ENCODE measurements around the gene MUL1. TPM values are rescaled to one million over a fixed set of nuclear protein-coding genes. Genes with fewer than 3 reads are reported as not detected.
"Not testable (repeated sequence)": the region's sequence is repeated elsewhere in the genome, so short reads cannot be mapped to it uniquely, and the experiment has no call there.

The MUL1 gene
- total RNA-seq, 5 donors from 2014 or later (not counting 1 experiment from before 2014, with no cell fraction given): 18.0 to 21.4 (median 20.8) TPM

- Histone ChIP-seq H3K4me3 (ENCODE audit: control insufficient read depth in 1 of 2, extremely low read depth in 1 of 2, low read length in 1 of 2) (no peak overlapping the region), H3K4me1 (ENCODE audit: control insufficient read depth in 1 of 2, extremely low read depth in 1 of 2, insufficient read depth in 2 of 2, low read length in 2 of 2) (no peaks in the 10 kb centered on the region), H3K36me3 (ENCODE audit: control insufficient read depth in 2 of 2, extremely low read depth in 1 of 2, insufficient read depth in 1 of 2, low read length in 1 of 2) (peaks cover 16 to 55% of the 10 kb centered on the region in 2 donors), H3K27ac (ENCODE audit: low read length) (no peak overlapping the region), H3K9me3 (no peaks in the 10 kb centered on the region), H3K27me3 (replicated peaks in 1 of 2; ENCODE audit: control insufficient read depth in 2 of 2, extremely low read depth in 1 of 2, insufficient read depth in 2 of 2, low read length in 1 of 2) (no peaks in the 10 kb centered on the region)
- Mint-ChIP-seq H3K36me3 (peaks cover 29% of the 10 kb centered on the region), H3K9me3 (no peaks in the 10 kb centered on the region), H3K27ac (no peak overlapping the region), H3K4me1 (peaks cover 8 to 24% (median 22%) of the 10 kb centered on the region in 3 donors), H3K4me3 (no peak overlapping the region), H3K27me3 (no peaks in the 10 kb centered on the region)
- POLR2A ChIA-PET: no interaction called here
- ATAC-seq (replicated peaks in 1 of 4) (no peak), DNase-seq (no peak)
- CTCF ChIA-PET: no interaction called here
- 98% methylated on average over 11 of the region's 14 CpGs for WGBS (ENCODE audit: insufficient coverage)
These were observed 8.2 kb downstream of the MUL1 start for GRCh38 chr1:20499718-20500117.

DNA sequence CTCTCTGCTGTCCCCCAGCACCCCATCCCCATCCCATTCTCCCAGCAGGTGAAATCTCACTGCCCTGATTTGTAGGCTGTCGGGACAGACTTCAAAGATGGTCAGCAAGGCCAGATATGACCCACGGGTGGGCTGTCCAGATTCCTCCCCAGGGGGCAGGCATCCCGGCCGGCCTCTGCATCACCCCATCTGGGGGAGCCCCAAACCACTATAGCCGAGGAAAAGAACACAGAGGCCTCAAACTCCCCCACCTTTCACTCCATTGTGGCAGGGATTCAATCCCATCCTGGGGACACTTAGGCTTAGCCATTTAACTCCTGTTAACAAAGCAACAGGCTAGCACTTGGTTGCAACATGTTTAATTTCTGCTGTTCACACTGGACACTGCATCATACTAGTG, 8.8 kb downstream of the MUL1 start:
- Mint-ChIP-seq H3K27me3 (no peaks in the 10 kb centered on the region), H3K9me3 (no peaks in the 10 kb centered on the region), H3K36me3 (peaks cover 26% of the 10 kb centered on the region), H3K27ac (no peak overlapping the region), H3K4me1 (peaks cover 2 to 19% (median 19%) of the 10 kb centered on the region in 3 donors), H3K4me3 (no peak overlapping the region)
- H3K4me3 ChIP-seq (ENCODE audit: control insufficient read depth in 1 of 2, extremely low read depth in 1 of 2, low read length in 1 of 2): no peak overlapping the region
- DNase-seq: no peak
- WGBS (ENCODE audit: insufficient coverage): 98% methylated on average over 5 of the region's 5 CpGs
- no peaks in the 10 kb centered on the region for H3K9me3 ChIP-seq
- peaks cover 16 to 55% of the 10 kb centered on the region in 2 donors for H3K36me3 ChIP-seq (ENCODE audit: control insufficient read depth in 2 of 2, extremely low read depth in 1 of 2, insufficient read depth in 1 of 2, low read length in 1 of 2)
- H3K27ac ChIP-seq (ENCODE audit: low read length): no peak overlapping the region
- peaks cover 0 to under 1% of the 10 kb centered on the region in 2 experiments for H3K27me3 ChIP-seq (replicated peaks in 1 of 2; ENCODE audit: control insufficient read depth in 2 of 2, extremely low read depth in 1 of 2, insufficient read depth in 2 of 2, low read length in 1 of 2)
- POLR2A ChIA-PET: no interaction called here
- H3K4me1 ChIP-seq (ENCODE audit: control insufficient read depth in 1 of 2, extremely low read depth in 1 of 2, insufficient read depth in 2 of 2, low read length in 2 of 2): peaks cover 0 to 3% of the 10 kb centered on the region in 2 experiments
- CTCF ChIA-PET: no interaction called here
- ATAC-seq (replicated peaks in 1 of 4): no peak

DNA sequence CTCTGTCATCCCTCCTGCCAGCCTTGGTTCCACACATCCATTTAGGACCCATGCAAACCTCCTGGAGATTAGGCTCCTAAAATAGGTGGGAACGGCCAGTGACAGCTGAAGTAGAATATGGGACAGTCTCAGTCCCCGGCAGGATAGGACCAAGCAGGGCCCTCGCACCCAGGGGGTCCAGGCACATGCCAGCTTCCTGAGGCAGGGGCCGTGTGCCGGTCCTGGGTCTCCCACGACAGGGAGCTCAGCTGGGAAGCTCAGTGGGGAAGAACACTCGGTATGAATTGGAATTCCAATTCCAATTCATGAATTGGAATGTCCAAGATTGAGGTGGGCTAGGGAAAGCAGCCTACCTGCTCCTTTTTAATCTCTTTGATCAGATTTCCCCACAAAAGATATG, 9.8 kb downstream of the MUL1 start:
- peaks cover 22% of the 10 kb centered on the region for H3K36me3 Mint-ChIP-seq

GRCh38 chr1:20497506-20497905, 10.4 kb downstream of the MUL1 start:
- Mint-ChIP-seq H3K9me3 (no peaks in the 10 kb centered on the region), H3K27ac (no peak overlapping the region), H3K36me3 (peaks cover 22% of the 10 kb centered on the region), H3K27me3 (no peaks in the 10 kb centered on the region), H3K4me1 (peaks cover 0 to 18% (median 15%) of the 10 kb centered on the region in 3 donors), H3K4me3 (no peak overlapping the region)
- ChIA-PET CTCF (no interaction called here), POLR2A (no interaction called here)
- WGBS (ENCODE audit: insufficient coverage): 95% methylated on average over 4 of the region's 6 CpGs
- Histone ChIP-seq H3K27ac (ENCODE audit: low read length) (no peak overlapping the region), H3K9me3 (no peaks in the 10 kb centered on the region), H3K36me3 (ENCODE audit: control insufficient read depth in 2 of 2, extremely low read depth in 1 of 2, insufficient read depth in 1 of 2, low read length in 1 of 2) (peaks cover 16 to 45% of the 10 kb centered on the region in 2 donors), H3K4me3 (ENCODE audit: control insufficient read depth in 1 of 2, extremely low read depth in 1 of 2, low read length in 1 of 2) (no peak overlapping the region), H3K27me3 (replicated peaks in 1 of 2; ENCODE audit: control insufficient read depth in 2 of 2, extremely low read depth in 1 of 2, insufficient read depth in 2 of 2, low read length in 1 of 2) (peaks cover 0 to 2% of the 10 kb centered on the region in 2 experiments), H3K4me1 (ENCODE audit: control insufficient read depth in 1 of 2, extremely low read depth in 1 of 2, insufficient read depth in 2 of 2, low read length in 2 of 2) (peaks cover 0 to 9% of the 10 kb centered on the region in 2 experiments)
- ATAC-seq (replicated peaks in 1 of 4): no peak
- DNase-seq: no peak

More for the DNA sequence above, 9.8 kb downstream of the MUL1 start:
- Histone ChIP-seq H3K4me3 (ENCODE audit: control insufficient read depth in 1 of 2, extremely low read depth in 1 of 2, low read length in 1 of 2) (no peak overlapping the region), H3K9me3 (no peaks in the 10 kb centered on the region), H3K4me1 (ENCODE audit: control insufficient read depth in 1 of 2, extremely low read depth in 1 of 2, insufficient read depth in 2 of 2, low read length in 2 of 2) (peaks cover 0 to 9% of the 10 kb centered on the region in 2 experiments), H3K36me3 (ENCODE audit: control insufficient read depth in 2 of 2, extremely low read depth in 1 of 2, insufficient read depth in 1 of 2, low read length in 1 of 2) (peaks cover 16 to 50% of the 10 kb centered on the region in 2 donors), H3K27me3 (replicated peaks in 1 of 2; ENCODE audit: control insufficient read depth in 2 of 2, extremely low read depth in 1 of 2, insufficient read depth in 2 of 2, low read length in 1 of 2) (peaks cover 0 to 2% of the 10 kb centered on the region in 2 experiments), H3K27ac (ENCODE audit: low read length) (no peak overlapping the region)
- 94% methylated on average over 5 of the region's 7 CpGs for WGBS (ENCODE audit: insufficient coverage)
- Mint-ChIP-seq H3K9me3 (no peaks in the 10 kb centered on the region), H3K4me3 (no peak overlapping the region), H3K27me3 (no peaks in the 10 kb centered on the region), H3K4me1 (peaks cover 0 to 18% (median 15%) of the 10 kb centered on the region in 3 donors), H3K27ac (no peak overlapping the region)
- ATAC-seq (replicated peaks in 1 of 4): no peak
- ChIA-PET POLR2A (no interaction called here), CTCF (no interaction called here)
- no peak for DNase-seq

- peaks cover 0 to 18% (median 15%) of the 10 kb centered on the region in 3 donors for H3K4me1 Mint-ChIP-seq
- H3K4me3 Mint-ChIP-seq; H3K27ac Mint-ChIP-seq; H3K4me3 ChIP-seq (ENCODE audit: control insufficient read depth in 1 of 2, extremely low read depth in 1 of 2, low read length in 1 of 2); H3K9me3 ChIP-seq; H3K27me3 Mint-ChIP-seq; H3K9me3 Mint-ChIP-seq; CTCF ChIA-PET; ATAC-seq (replicated peaks in 1 of 4); H3K27me3 ChIP-seq (replicated peaks in 1 of 2; ENCODE audit: control insufficient read depth in 2 of 2, extremely low read depth in 1 of 2, insufficient read depth in 2 of 2, low read length in 1 of 2); H3K4me1 ChIP-seq (ENCODE audit: control insufficient read depth in 1 of 2, extremely low read depth in 1 of 2, insufficient read depth in 2 of 2, low read length in 2 of 2); DNase-seq; H3K27ac ChIP-seq (ENCODE audit: low read length); POLR2A ChIA-PET: not testable (repeated sequence)
- peaks cover 22% of the 10 kb centered on the region for H3K36me3 Mint-ChIP-seq
- H3K36me3 ChIP-seq (ENCODE audit: control insufficient read depth in 2 of 2, extremely low read depth in 1 of 2, insufficient read depth in 1 of 2, low read length in 1 of 2): peaks cover 16 to 38% of the 10 kb centered on the region in 2 donors
- WGBS (ENCODE audit: insufficient coverage): 91% methylated on average over 6 of the region's 12 CpGs
These were observed 11.1 kb downstream of the MUL1 start for GRCh38 chr1:20496725-20497383.

DNA sequence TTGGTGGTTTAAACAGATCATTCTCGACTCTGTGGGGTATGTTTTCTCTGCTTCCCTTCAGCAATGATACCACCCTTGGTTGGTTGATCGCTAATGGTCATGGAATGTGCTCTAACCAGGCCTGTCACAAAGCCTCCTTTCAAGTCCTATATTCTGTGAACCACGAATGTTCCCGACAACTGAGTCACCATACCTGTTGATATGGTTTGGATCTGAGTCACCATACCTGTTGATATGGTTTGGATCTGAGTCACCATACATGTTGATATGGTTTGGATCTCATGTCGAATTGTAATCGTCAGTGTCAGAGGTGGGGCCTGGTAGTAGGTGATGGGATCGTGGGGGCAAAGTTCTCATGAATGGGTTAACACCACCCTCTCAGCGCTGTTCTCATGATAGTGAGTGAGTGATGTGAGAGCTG, 11.7 kb downstream of the MUL1 start:
- POLR2A ChIA-PET: no interaction called here
- peak overlapping the region in 1 of 2 donors; percentile 39 for H3K27ac Mint-ChIP-seq
- no peaks in the 10 kb centered on the region for H3K9me3 Mint-ChIP-seq
- Histone ChIP-seq H3K4me1 (ENCODE audit: control insufficient read depth in 1 of 2, extremely low read depth in 1 of 2, insufficient read depth in 2 of 2, low read length in 2 of 2) (peaks cover 0 to 9% of the 10 kb centered on the region in 2 experiments), H3K27me3 (replicated peaks in 1 of 2; ENCODE audit: control insufficient read depth in 2 of 2, extremely low read depth in 1 of 2, insufficient read depth in 2 of 2, low read length in 1 of 2) (peaks cover 0 to 8% of the 10 kb centered on the region in 2 experiments), H3K27ac (ENCODE audit: low read length) (no peak overlapping the region), H3K4me3 (ENCODE audit: control insufficient read depth in 1 of 2, extremely low read depth in 1 of 2, low read length in 1 of 2) (no peak overlapping the region), H3K9me3 (no peaks in the 10 kb centered on the region), H3K36me3 (ENCODE audit: control insufficient read depth in 2 of 2, extremely low read depth in 1 of 2, insufficient read depth in 1 of 2, low read length in 1 of 2) (peaks cover 16 to 32% of the 10 kb centered on the region in 2 donors)
- peaks cover 20% of the 10 kb centered on the region for H3K36me3 Mint-ChIP-seq
- H3K4me1 Mint-ChIP-seq: peaks cover 0 to 18% (median 15%) of the 10 kb centered on the region in 3 donors
- CTCF ChIA-PET: no interaction called here
- DNase-seq: no peak
- ATAC-seq (replicated peaks in 1 of 4): peak in 1 of 4 experiments; percentile 36
- 38% methylated on average over 2 of the region's 8 CpGs for WGBS (ENCODE audit: insufficient coverage)
- no peak overlapping the region for H3K4me3 Mint-ChIP-seq
- no peaks in the 10 kb centered on the region for H3K27me3 Mint-ChIP-seq
